ENCODE measurements around the gene PCCB.
"Not testable (repeated sequence)": the region's sequence is repeated elsewhere in the genome, so short reads cannot be mapped to it uniquely, and the experiment has no call there.

Gene PCCB

GRCh38 chr3:136262559-136262958, 12.4 kb downstream of the PCCB start:
- no peak for DNase-seq (ENCODE audit: low spot score)
- no peak for FAIRE-seq

- FAIRE-seq, result no peak
- no peak for DNase-seq (ENCODE audit: low spot score)
Observed at GRCh38 chr3:136263251-136263650, 13.1 kb downstream of the PCCB start.

- not testable (repeated sequence) for FAIRE-seq; DNase-seq (ENCODE audit: low spot score)
Observed at GRCh38 chr3:136266468-136267125, 16.5 kb downstream of the PCCB start.

GRCh38 chr3:136267235-136267634, 17.1 kb downstream of the PCCB start:
- DNase-seq (ENCODE audit: low spot score), result no peak
- no peak for FAIRE-seq

- DNase-seq (ENCODE audit: low spot score) (no peak), FAIRE-seq (no peak)
Observed at GRCh38 chr3:136270179-136270578, 20.0 kb downstream of the PCCB start.

GRCh38 chr3:136271626-136272025, 21.5 kb downstream of the PCCB start:
- not testable (repeated sequence) for FAIRE-seq; DNase-seq (ENCODE audit: low spot score)

- DNase-seq (ENCODE audit: low spot score) (no peak), FAIRE-seq (no peak)
Observed at GRCh38 chr3:136276049-136276755, 26.1 kb downstream of the PCCB start.

- DNase-seq (ENCODE audit: low spot score) (no peak), FAIRE-seq (no peak)
Observed at GRCh38 chr3:136277115-136277514, 27.0 kb downstream of the PCCB start.

GRCh38 chr3:136277634-136278033, 27.5 kb downstream of the PCCB start:
- FAIRE-seq (no peak), DNase-seq (ENCODE audit: low spot score) (no peak)

- DNase-seq (ENCODE audit: low spot score) (no peak), FAIRE-seq (no peak)
Observed at GRCh38 chr3:136279092-136279491, 29.0 kb downstream of the PCCB start.

- DNase-seq (ENCODE audit: low spot score) (no peak), FAIRE-seq (no peak)
Observed at GRCh38 chr3:136280961-136281360, 30.8 kb downstream of the PCCB start.

GRCh38 chr3:136281966-136282520, 31.9 kb downstream of the PCCB start:
- DNase-seq (ENCODE audit: low spot score) (no peak), FAIRE-seq (no peak)

- FAIRE-seq, result no peak
Observed at GRCh38 chr3:136283627-136284026, 33.5 kb downstream of the PCCB start.

GRCh38 chr3:136291302-136291701, 41.2 kb downstream of the PCCB start:
- DNase-seq (ENCODE audit: low spot score) (no peak), FAIRE-seq (no peak)

More at GRCh38 chr3:136283627-136284026, 33.5 kb downstream of the PCCB start:
- DNase-seq (ENCODE audit: low spot score), result no peak

GRCh38 chr3:136292500-136292899, 42.4 kb downstream of the PCCB start:
- DNase-seq (ENCODE audit: low spot score), result no peak
- no peak for FAIRE-seq

GRCh38 chr3:136293279-136293678, 43.1 kb downstream of the PCCB start:
- FAIRE-seq (no peak), DNase-seq (ENCODE audit: low spot score) (no peak)

- no peak for FAIRE-seq
Observed at GRCh38 chr3:136294176-136294575, 44.0 kb downstream of the PCCB start.

GRCh38 chr3:136296960-136297359, 46.8 kb downstream of the PCCB start:
- no peak for DNase-seq (ENCODE audit: low spot score)
- no peak for FAIRE-seq

More at GRCh38 chr3:136294176-136294575, 44.0 kb downstream of the PCCB start:
- no peak for DNase-seq (ENCODE audit: low spot score)

- FAIRE-seq (no peak), DNase-seq (ENCODE audit: low spot score) (no peak)
Observed at GRCh38 chr3:136297826-136298225, 47.7 kb downstream of the PCCB start.

- no peak for DNase-seq (ENCODE audit: low spot score)
- FAIRE-seq, result no peak
Observed at GRCh38 chr3:136300444-136300843, 50.3 kb downstream of the PCCB start.

GRCh38 chr3:136305879-136306278, 55.7 kb downstream of the PCCB start:
- FAIRE-seq (no peak), DNase-seq (ENCODE audit: low spot score) (no peak)

- DNase-seq (ENCODE audit: low spot score), result no peak
- no peak for FAIRE-seq
Observed at GRCh38 chr3:136311261-136311660, 61.1 kb downstream of the PCCB start.

GRCh38 chr3:136311968-136312367, 61.8 kb downstream of the PCCB start:
- FAIRE-seq, result no peak
- no peak for DNase-seq (ENCODE audit: low spot score)

Data from urothelium cell line (cell line).